ENCODE results near the gene PAPPA.

PAPPA gene, protein sequence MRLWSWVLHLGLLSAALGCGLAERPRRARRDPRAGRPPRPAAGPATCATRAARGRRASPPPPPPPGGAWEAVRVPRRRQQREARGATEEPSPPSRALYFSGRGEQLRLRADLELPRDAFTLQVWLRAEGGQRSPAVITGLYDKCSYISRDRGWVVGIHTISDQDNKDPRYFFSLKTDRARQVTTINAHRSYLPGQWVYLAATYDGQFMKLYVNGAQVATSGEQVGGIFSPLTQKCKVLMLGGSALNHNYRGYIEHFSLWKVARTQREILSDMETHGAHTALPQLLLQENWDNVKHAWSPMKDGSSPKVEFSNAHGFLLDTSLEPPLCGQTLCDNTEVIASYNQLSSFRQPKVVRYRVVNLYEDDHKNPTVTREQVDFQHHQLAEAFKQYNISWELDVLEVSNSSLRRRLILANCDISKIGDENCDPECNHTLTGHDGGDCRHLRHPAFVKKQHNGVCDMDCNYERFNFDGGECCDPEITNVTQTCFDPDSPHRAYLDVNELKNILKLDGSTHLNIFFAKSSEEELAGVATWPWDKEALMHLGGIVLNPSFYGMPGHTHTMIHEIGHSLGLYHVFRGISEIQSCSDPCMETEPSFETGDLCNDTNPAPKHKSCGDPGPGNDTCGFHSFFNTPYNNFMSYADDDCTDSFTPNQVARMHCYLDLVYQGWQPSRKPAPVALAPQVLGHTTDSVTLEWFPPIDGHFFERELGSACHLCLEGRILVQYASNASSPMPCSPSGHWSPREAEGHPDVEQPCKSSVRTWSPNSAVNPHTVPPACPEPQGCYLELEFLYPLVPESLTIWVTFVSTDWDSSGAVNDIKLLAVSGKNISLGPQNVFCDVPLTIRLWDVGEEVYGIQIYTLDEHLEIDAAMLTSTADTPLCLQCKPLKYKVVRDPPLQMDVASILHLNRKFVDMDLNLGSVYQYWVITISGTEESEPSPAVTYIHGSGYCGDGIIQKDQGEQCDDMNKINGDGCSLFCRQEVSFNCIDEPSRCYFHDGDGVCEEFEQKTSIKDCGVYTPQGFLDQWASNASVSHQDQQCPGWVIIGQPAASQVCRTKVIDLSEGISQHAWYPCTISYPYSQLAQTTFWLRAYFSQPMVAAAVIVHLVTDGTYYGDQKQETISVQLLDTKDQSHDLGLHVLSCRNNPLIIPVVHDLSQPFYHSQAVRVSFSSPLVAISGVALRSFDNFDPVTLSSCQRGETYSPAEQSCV (N-terminal part only)

GRCh38 chr9:116153765-116154333 is at the start of gene PAPPA:
Gene PAPPA, plus strand, starts transcription at chr9:116153791. Its CDS starts 382 bp downstream, at chr9:116154173.
- DNase-seq: no peak

DNA sequence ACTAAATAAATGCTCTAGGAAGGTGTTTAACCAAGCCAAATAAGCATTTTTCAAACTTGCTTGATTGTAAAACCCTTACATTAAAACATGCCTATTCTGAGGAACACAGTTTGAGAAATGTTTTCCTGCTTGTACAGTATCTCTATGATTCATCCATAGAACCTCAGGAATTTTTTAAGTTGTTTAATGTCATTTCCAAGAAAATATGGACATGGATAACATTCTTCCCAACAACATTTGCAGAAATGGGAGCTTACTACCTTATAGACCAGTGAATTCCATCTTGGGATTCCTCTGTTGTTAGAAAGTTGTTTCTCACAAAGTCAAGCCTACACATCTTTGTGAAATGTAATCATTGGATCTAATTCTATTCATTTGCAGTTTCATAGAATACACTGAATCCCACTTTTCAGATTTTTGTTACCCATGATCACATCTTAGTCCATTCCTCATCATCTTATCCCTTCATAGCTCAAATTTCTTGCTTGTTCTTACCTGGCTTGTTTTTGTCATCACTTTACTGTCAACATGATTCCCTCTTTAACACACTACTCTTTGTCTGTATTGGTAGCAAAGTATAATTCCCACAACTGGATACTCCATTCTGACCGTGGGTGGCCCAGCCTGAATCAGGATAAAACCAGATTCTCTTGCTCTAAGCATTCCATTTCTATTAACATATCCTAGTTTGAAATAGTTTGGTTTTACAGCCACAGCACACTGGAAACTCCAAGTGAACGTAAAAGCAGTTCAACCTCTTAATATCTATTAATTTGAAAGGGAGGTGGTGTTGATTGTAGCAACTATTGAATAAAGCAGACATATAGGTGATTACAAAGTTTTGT is 49.4 kb upstream of the PAPPA start:
- no peak for DNase-seq

DNA sequence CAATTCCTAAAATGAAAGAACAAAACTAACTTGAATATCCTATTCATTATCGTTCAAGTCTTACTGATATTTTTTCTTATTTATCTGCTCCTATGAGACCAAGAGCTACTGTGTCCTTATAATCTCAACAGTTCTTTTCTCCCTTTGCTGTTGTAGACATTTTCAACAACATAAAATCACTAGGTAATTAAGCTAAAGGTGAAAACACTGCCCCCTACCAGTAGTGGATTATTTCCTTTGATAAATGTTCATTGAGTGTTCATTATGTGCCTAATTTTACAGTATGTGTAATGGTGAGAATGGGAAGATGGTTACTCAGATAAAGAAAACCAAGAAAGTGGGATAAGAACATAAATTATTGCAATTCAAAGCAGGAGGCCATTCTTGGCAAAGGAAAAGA is 41.4 kb upstream of the PAPPA start:
- DNase-seq: no peak

DNA sequence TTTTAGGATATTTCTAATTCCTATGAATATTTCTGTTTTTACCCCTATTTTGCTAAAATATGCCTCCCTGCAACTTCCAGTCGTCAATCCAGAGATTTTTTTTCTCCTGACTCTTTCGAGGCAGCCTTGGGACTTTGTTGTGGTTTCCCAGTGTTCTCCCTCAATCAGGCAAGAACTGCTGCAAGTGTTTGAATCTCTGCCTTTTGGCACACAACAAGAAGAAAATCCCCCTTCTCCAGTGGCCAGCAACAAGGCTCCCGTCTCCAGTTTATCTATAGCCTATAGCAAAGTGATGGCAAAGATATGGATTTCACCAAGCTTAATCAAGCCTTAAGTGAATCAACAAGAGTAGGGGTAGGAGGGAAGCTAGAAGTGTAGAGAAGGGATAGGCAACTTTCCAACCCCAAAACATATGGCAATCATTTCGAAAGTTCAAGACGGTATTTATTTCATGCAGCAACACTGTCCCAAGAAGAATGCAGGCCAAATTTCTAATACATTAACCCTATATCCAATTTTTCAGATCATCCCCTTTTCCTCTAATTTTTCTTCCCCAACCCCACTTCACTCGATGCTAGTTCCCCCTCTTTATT is 37.7 kb upstream of the PAPPA start:
- no peak for DNase-seq

DNA sequence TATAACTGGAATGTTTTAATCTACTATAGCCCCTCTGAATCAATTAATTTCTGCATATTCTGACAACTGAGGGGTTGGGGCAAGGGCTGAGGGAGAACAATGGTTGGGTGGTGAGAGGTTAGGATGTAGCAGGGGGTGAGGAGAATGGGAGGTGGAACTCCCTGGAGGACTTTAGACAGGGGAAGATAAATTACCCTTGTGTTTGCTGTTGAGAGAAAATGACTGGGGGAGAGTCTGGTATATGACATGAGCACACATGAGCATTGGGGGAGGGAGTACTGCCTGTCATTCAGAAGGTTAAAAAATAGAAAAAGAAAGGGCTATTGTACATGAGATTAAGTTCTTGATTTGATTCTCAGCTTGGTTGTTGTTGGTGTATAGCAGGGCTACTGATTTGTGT is 37.2 kb upstream of the PAPPA start:
- DNase-seq: no peak

GRCh38 chr9:116123171-116123570 is 30.4 kb upstream of the PAPPA start:
- DNase-seq: no peak

- no peak for DNase-seq
Observed at GRCh38 chr9:116124472-116125040, 29.0 kb upstream of the PAPPA start.

DNA sequence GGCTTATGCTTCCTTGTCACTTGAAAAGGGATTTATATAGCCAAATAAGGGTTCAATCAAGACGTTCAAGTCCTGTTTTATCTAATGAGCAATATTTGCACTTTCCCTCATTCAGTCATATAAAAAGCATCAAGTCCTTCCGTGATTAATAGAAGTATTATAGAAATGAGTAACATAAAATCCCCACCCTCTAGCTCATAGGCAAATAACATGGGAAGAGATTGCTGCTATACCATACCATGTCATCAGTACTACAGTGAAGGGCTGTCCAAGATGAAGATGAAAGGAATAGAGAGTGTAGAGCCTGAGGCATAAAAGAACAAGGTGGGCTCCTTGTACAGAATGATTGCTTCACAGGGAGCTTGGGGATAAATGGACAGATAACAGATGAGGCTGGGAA is 20.4 kb upstream of the PAPPA start:
- no peak for DNase-seq

- DNase-seq: no peak
Observed at GRCh38 chr9:116134975-116135374, 18.6 kb upstream of the PAPPA start.

- DNase-seq: no peak
Observed at GRCh38 chr9:116137010-116137409, 16.6 kb upstream of the PAPPA start.

DNA sequence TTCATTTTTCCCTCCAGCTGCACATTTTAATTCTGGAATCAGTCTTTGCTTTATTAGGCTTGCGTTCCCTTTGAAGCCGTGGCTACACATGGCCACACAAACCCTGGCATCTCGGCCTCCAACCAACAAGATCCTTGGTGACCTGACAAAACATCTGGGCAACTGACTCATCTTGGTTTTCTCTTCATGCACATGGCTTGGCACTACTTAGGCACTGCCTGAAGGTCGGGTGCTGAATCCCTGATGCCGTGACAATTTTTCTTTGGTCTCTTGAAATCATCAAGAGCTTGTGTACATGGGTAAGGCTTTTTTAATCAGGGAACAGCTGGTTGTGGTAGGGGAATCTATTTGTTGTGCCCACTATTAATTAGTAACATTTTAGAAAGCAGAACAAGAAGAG is 16.0 kb upstream of the PAPPA start:
- DNase-seq: no peak

GRCh38 chr9:116141864-116142561 is 11.6 kb upstream of the PAPPA start:
- no peak for DNase-seq

- no peak for DNase-seq
Observed at GRCh38 chr9:116142706-116143492, 10.7 kb upstream of the PAPPA start.

DNA sequence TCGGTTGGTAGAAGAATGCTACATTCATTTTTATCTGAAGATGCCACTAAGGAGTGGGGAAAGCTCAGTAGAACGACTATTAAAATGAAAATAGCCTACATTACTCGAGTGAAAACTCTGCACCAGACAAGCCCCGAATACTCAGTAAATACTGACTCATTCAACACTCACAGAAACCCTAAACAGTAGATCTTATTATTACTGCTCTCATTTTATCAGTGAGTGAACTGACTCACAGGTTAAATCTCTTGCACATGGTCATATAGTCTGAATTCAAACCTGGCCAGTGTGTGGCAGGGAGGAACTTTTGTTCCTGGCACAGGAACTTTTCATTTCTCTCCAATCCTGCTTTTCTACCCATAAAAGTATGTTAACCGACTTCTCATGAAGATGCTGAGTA is 9.6 kb upstream of the PAPPA start:
- DNase-seq: no peak

GRCh38 chr9:116144555-116144954 is 9.0 kb upstream of the PAPPA start:
- no peak for DNase-seq

DNA sequence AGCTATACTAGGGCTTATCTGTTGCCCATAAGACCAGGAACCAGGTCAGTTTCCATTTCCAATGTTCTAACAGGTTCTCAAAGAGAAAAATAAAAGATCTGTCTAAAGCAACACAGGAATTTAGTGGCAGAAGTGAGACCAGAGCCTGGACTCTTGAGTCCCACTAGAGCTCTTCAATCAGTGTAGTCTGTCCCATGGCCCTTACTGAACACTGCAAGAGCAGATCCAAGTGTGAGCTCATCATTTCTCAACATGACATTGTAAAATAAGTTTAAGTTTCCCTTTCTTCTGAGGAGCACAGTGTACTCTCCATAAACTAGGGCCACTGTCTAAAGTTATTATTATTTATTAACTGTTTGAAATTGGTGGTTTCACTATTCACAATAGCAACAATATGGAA is 8.6 kb upstream of the PAPPA start:
- no peak for DNase-seq

DNA sequence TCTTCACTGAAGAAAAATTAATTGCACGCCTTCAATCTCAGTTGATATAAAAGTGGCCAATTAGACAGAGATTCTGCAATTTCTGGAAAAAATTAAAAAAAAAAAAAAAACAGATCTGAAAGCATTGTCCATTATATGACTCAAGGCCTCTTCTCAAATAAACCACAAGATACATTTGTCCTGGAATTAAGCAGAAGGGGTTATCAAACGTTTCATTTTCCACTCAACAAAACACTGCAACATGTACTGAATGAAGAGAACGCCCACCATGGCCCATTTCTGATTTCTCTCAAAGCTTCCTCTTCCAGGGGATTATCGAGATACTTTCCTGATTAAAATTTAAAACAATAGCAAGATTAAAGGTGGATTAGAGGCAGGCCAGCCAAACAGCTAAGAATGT is 5.8 kb upstream of the PAPPA start:
- no peak for DNase-seq

GRCh38 chr9:116149844-116150243 is 3.7 kb upstream of the PAPPA start:
- no peak for DNase-seq

DNA sequence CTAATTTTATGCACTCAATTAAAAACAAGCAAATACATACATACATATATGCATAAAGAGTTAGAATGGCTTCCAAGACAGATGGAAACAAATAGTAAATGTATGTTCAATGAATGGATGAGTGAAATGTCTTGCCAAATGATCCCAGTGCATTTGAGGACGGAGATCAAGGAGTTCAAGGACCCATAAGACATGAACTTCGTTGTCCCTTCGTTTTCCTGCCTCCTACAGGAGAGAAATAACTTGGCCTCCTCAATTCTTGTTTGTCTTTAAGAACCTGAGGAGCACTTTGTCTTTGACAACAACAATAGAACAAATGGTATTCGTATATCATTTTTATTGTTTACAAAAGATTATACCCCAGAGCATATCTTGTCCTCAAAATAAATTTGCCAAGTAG is 2.4 kb upstream of the PAPPA start:
- DNase-seq: no peak

- DNase-seq: no peak
Observed at GRCh38 chr9:116151966-116152381, 1.6 kb upstream of the PAPPA start.

Data from GF-D8 (cell line).